OCI-LY3 (cell line): ENCODE measurements around the gene LRRC41.

Experiments
- H2AFZ ChIP-seq: fragments of 200-600, 300-600 bp; shearing (Covaris generic); 2 replicates; pipeline ENCODE4 v1.6.0; 2014; ENCODE audit warnings: antibody characterized with exemption, low read depth, low read length
- H3K27ac ChIP-seq: fragments of 200-600, 300-600 bp; sonication (generic); 2 replicates; pipeline ENCODE4 v1.5.1; 2014; ENCODE audit warnings: mild to moderate bottlenecking, low read length, moderate library complexity, mixed read lengths
- H3K27me3 ChIP-seq: fragments of 200-600, 300-600 bp; sonication (generic); 2 replicates; pipeline ENCODE4 v1.6.1; 2014; ENCODE audit warnings: low read depth, low read length, mixed read lengths
- H3K36me3 ChIP-seq: fragments of 200-600, 300-600 bp; sonication (generic); replicated peaks from 2 replicates; pipeline ENCODE3; 2014; ENCODE audit warnings: low read depth, low read length, mixed read lengths
- H3K4me1 ChIP-seq: fragments of 300-600, 200-600 bp; sonication (generic); 2 replicates; pipeline ENCODE4 v1.6.1; 2014; ENCODE audit warnings: low read length, mixed read lengths
- H3K4me2 ChIP-seq: fragments of 200-600, 300-600 bp; sonication (generic); 2 replicates; pipeline ENCODE4 v1.6.1; 2014; ENCODE audit warnings: low read length, mixed read lengths
- H3K4me3 ChIP-seq: fragments of 300-600, 200-600 bp; sonication (generic); 2 replicates; pipeline ENCODE4 v1.5.1; 2014; ENCODE audit warnings: antibody characterized with exemption, mild to moderate bottlenecking, low read length, moderate library complexity
- H3K79me2 ChIP-seq: fragments of 300-600, 200-600 bp; shearing (Covaris generic); 2 replicates; pipeline ENCODE4 v1.6.1; 2014; ENCODE audit warnings: mild to moderate bottlenecking, low read length, mixed read lengths
- H3K9ac ChIP-seq: fragments of 300-600, 200-600 bp; shearing (Covaris generic); 2 replicates; pipeline ENCODE4 v1.6.0; 2014; ENCODE audit warnings: mild to moderate bottlenecking, low read length, moderate library complexity
- H3K9me3 ChIP-seq: fragments of 200-600, 300-600 bp; shearing (Covaris generic); 2 replicates; pipeline ENCODE4 v1.6.1; 2014; ENCODE audit warnings: low read length, mixed read lengths; ENCODE audit not compliant: insufficient read depth
- H4K20me1 ChIP-seq: fragments of 200-600, 300-600 bp; sonication (generic); 2 replicates; pipeline ENCODE4 v1.6.1; 2016; ENCODE audit warnings: low read length, mixed read lengths; ENCODE audit not compliant: insufficient read depth
- EZH2phosphoT487 ChIP-seq: fragments of 200-600 bp; shearing (Covaris generic); IDR thresholded peaks from 2 replicates; pipeline ENCODE4 v1.6.1; 2018; ENCODE audit warnings: antibody characterized with exemption, mixed run types, low read depth
- TF ChIP-seq, protein P1 (sequence below): fragments of 200-600, 300-600 bp; sonication (generic); IDR thresholded peaks from 2 replicates; pipeline ENCODE4 v1.5.1; 2014; ENCODE audit warnings: antibody characterized with exemption, low read length, low read depth

Gene LRRC41

DNA sequence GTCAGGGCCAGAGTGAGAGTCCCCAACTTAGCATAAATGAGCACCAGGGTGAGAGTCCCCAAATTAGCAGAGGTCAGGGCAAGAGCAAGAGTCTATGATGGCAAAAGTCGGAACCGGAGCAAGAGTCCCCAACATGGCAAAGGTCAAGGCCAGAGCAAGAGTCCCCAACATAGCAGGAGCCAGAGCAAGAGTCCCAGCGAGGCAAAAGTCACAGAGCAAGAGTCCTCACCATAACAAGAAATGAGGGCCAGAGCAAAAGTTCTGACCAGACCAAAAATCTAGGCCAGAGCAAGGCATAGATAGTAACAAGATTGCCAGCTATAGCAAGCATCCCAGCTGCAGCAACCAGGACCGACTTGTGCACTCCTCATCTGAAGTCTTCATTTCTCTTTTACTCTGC, 40.3 kb upstream of the LRRC41 start:
- no peak overlapping the region for H3K9ac ChIP-seq
- peaks cover 14% of the 10 kb centered on the region for H3K36me3 ChIP-seq
- H2AFZ ChIP-seq: no peak overlapping the region
- no peak for TF ChIP-seq EZH2phosphoT487
- TF ChIP-seq, protein P1, sequence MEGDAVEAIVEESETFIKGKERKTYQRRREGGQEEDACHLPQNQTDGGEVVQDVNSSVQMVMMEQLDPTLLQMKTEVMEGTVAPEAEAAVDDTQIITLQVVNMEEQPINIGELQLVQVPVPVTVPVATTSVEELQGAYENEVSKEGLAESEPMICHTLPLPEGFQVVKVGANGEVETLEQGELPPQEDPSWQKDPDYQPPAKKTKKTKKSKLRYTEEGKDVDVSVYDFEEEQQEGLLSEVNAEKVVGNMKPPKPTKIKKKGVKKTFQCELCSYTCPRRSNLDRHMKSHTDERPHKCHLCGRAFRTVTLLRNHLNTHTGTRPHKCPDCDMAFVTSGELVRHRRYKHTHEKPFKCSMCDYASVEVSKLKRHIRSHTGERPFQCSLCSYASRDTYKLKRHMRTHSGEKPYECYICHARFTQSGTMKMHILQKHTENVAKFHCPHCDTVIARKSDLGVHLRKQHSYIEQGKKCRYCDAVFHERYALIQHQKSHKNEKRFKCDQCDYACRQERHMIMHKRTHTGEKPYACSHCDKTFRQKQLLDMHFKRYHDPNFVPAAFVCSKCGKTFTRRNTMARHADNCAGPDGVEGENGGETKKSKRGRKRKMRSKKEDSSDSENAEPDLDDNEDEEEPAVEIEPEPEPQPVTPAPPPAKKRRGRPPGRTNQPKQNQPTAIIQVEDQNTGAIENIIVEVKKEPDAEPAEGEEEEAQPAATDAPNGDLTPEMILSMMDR: no peak
- no peak overlapping the region for H3K4me3 ChIP-seq
- H3K79me2 ChIP-seq: peaks cover 39% of the 10 kb centered on the region
- no peaks in the 10 kb centered on the region for H3K27me3 ChIP-seq
- H3K4me2 ChIP-seq: no peak overlapping the region
- H3K4me1 ChIP-seq: peaks cover 17% of the 10 kb centered on the region
- no peak overlapping the region for H3K27ac ChIP-seq
- no peaks in the 10 kb centered on the region for H3K9me3 ChIP-seq
- H4K20me1 ChIP-seq: no peaks in the 10 kb centered on the region

DNA sequence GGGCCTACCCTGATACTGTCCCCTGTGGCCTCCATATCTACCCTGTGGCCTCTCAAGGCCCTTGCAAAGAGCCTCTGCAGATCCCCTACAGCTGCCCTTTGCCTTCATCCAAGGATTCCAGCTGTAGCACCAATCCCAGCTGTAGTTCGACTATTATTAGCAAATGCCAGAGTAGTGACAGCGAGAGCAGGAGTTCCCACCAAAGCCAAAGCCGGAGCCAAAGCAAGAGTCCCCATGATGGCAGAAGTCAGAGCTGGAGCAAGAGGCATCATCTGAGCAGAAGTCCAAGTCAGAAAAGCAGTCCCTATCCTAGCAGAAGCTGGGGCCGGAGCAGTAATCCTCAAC, 39.9 kb upstream of the LRRC41 start:
- no peak overlapping the region for H3K27ac ChIP-seq
- no peak overlapping the region for H3K9ac ChIP-seq
- TF ChIP-seq, protein P1: no peak
- no peak for TF ChIP-seq EZH2phosphoT487
- no peaks in the 10 kb centered on the region for H4K20me1 ChIP-seq
- no peak overlapping the region for H2AFZ ChIP-seq
- no peaks in the 10 kb centered on the region for H3K9me3 ChIP-seq
- no peak overlapping the region for H3K4me2 ChIP-seq
- no peak overlapping the region for H3K4me3 ChIP-seq
- H3K79me2 ChIP-seq: peaks cover 39% of the 10 kb centered on the region
- no peaks in the 10 kb centered on the region for H3K27me3 ChIP-seq
- peaks cover 14% of the 10 kb centered on the region for H3K36me3 ChIP-seq
- H3K4me1 ChIP-seq: peaks cover 21% of the 10 kb centered on the region

DNA sequence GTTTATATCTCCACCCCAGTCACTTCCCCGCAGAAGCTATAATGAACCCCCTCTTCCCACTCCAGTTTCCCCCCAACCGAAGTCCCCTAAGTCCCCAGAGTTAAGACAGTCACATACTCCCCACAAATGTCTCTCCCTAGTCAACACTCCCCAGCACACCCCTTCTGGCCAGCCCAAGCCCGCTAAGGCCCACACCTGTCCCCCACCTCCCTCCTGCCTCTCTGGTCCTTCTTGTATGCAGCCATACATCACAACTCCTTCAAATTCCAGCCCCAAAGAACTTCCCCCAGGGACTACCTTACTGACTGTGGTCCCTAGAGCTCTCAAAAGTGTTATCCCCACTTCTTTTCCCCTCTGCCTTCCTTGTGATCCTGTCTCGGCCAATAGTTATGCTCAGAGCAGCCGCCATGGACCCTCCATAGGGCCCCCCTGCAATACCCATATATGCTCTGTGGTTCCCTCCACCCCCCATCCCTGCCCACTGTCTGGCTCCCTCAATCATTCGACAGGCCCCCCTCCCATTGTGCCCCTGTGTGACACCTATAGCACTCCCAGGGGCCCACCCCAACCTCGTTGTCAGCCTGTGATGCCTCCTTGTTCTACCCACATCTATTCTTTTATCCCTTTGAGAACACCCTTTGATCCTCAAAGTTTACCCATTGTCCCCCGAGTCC, 39.4 kb upstream of the LRRC41 start:
- Histone ChIP-seq H3K79me2 (peaks cover 39% of the 10 kb centered on the region), H2AFZ (no peak overlapping the region), H3K9me3 (no peaks in the 10 kb centered on the region), H3K4me2 (no peak overlapping the region), H3K4me1 (peaks cover 21% of the 10 kb centered on the region), H4K20me1 (no peaks in the 10 kb centered on the region), H3K27me3 (no peaks in the 10 kb centered on the region), H3K36me3 (peaks cover 14% of the 10 kb centered on the region), H3K4me3 (no peak overlapping the region), H3K27ac (no peak overlapping the region), H3K9ac (no peak overlapping the region)
- TF ChIP-seq EZH2phosphoT487: no peak
- TF ChIP-seq, protein P1: no peak

DNA sequence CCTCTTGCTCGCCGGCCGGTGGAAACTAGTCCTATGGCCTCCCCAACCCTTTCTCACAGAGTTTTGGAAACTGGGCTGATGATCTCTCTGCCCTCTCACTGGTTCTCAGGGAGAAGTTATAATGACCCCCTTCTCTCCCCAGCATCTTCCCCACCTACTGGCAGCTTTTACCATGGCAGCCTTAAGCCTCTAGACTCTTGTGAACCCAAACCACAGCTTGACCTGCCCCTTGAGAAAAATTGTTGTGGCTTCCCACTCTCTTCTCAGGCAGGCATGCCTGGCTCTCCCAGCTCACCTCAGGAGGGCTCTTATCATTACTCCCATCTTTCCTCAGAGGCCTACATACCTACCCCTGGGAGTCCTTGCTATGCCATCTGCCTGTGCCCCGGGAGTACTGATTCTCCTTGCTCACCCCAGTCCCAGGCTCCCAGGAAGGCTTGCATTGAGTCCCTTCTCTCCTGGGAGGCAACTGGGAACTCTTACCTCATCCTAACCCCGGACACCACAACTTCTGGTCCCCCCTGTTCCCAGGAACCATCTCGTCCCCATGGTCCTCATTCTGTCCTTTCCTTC, 38.8 kb upstream of the LRRC41 start:
- TF ChIP-seq, protein P1: peak; percentile 12; the same call in 1 of the 2 replicates
- no peak for TF ChIP-seq EZH2phosphoT487
- Histone ChIP-seq H3K27ac (no peak overlapping the region), H3K4me1 (peaks cover 21% of the 10 kb centered on the region), H3K9ac (no peak overlapping the region), H3K9me3 (no peaks in the 10 kb centered on the region), H3K36me3 (peaks cover 14% of the 10 kb centered on the region), H3K4me2 (peak overlapping the region; percentile 100; the same call in 1 of the 2 replicates), H2AFZ (no peak overlapping the region), H4K20me1 (no peaks in the 10 kb centered on the region), H3K79me2 (peaks cover 39% of the 10 kb centered on the region), H3K27me3 (no peaks in the 10 kb centered on the region), H3K4me3 (no peak overlapping the region)
